Esophagus muscularis mucosa (tissue), 3 donors: ENCODE measurements around the gene FAM240A.

ENCODE experiments used
- POLR2AphosphoS5 ChIP-seq, 2 donors: sonication (generic); formaldehyde crosslinking; IDR thresholded peaks; one replicate each; pipeline ENCODE4 v1.6.1; 2017; ENCODE audit warnings: antibody characterized with exemption in 2 of 2
- TF ChIP-seq, protein P1 (sequence below), 3 experiments: fragments of 200-600 bp in 2 of 3; fragments of 450-650 bp in 1 of 3; sonication (generic) in 2 of 3; IDR thresholded peaks; one replicate each; pipeline ENCODE4 v1.5.1; 2017 to 2019; ENCODE audit warnings: antibody characterized with exemption in 3 of 3, mild to moderate bottlenecking in 2 of 3, moderate library complexity in 1 of 3

DNA sequence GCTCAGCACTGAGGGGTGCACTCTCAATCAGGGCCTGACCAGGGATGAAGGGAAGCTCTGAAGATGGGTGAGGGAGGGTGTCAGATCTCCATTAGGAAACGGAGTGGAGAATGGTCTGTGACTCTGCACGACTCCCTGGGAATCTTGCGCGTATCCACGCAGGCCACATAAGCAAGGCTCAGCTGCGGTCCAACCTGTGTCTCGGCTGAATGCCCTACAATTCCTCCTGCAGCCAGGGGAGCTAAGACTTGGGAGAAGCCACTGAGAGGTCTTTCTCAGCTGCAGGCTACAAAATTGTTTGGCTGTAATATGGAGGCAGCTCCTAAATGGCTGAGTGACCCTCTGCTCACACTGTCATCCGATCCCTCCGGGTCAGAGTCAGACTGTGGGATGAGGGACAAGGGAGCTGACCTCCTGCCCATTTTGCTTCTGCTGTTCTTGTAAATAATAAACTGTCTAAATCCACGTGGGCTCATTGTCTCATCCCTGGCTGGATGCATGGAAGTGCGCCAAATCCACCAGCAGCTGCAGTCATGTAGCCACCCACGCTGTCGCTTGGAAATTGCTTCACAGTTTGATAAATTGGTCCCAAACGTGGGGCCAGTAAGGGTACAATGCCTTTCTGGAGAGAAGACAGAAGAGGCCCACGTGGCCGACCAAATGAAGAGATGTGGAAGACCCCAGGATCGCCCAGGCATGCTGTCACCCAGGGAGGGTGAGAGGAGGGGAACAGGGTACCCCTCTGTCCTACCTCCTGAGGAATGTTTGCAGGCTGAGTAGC, 50.6 kb downstream of the FAM240A start:
- TF ChIP-seq POLR2AphosphoS5 (IDR thresholded peaks at IDR 0.05): no peak
- TF ChIP-seq, protein P1, sequence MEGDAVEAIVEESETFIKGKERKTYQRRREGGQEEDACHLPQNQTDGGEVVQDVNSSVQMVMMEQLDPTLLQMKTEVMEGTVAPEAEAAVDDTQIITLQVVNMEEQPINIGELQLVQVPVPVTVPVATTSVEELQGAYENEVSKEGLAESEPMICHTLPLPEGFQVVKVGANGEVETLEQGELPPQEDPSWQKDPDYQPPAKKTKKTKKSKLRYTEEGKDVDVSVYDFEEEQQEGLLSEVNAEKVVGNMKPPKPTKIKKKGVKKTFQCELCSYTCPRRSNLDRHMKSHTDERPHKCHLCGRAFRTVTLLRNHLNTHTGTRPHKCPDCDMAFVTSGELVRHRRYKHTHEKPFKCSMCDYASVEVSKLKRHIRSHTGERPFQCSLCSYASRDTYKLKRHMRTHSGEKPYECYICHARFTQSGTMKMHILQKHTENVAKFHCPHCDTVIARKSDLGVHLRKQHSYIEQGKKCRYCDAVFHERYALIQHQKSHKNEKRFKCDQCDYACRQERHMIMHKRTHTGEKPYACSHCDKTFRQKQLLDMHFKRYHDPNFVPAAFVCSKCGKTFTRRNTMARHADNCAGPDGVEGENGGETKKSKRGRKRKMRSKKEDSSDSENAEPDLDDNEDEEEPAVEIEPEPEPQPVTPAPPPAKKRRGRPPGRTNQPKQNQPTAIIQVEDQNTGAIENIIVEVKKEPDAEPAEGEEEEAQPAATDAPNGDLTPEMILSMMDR (IDR thresholded peaks at IDR 0.05): no peak
